Lower leg skin (tissue), 4 donors: ENCODE data around the gene ZNF783. TPM values are rescaled to one million over a fixed set of nuclear protein-coding genes. Genes with fewer than 3 reads are reported as not detected.
"Not testable (repeated sequence)": the region's sequence is repeated elsewhere in the genome, so short reads cannot be mapped to it uniquely, and the experiment has no call there.

ENCODE experiments used
- DNase-seq, 2 donors: peaks; one replicate each; pipeline ENCODE4 v3.0.0-alpha.2; 2019; ENCODE audit warnings: low spot score in 2 of 2
- H3K4me3 ChIP-seq: fragments of 200-600 bp; sonication (generic); 2 replicates; pipeline ENCODE4 v1.5.1; 2017; ENCODE audit warnings: mild to moderate bottlenecking, low read depth; ENCODE audit not compliant: poor library complexity, severe bottlenecking
- CTCF ChIP-seq, 3 donors: fragments of 450-650 bp; IDR thresholded peaks; one replicate each; pipeline ENCODE4 v1.5.1; 2016; ENCODE audit warnings: antibody characterized with exemption in 3 of 3, mild to moderate bottlenecking in 3 of 3, moderate library complexity in 2 of 3
- POLR2A ChIP-seq, 2 donors: fragments of 450-650 bp; IDR thresholded peaks; one replicate each; pipeline ENCODE4 v1.6.1; 2016 to 2017; ENCODE audit warnings: antibody characterized with exemption in 2 of 2, mild to moderate bottlenecking in 1 of 2, moderate library complexity in 1 of 2
- WGBS, 2 donors: methylation state at CpG; one replicate each; pipeline ENCODE4 v1.1.5; 2018; 5-methylcytosine and 5-hydroxymethylcytosine counted together
- intact Hi-C: fragments of 100-400 bp; cut with DNase I; formaldehyde crosslinking; loops from one replicate; pipeline ENCODE4 v1.15.0; 2023; ENCODE audit warnings: low total_unique reads
- total RNA-seq, 4 donors: library from RNA; depleted of rRNA; stranded (reverse); fragments of >200 nt; gene quantifications; one replicate each; pipeline ENCODE4 v1.1.0, GENCODE V29; 2016

The ZNF783 gene
- total RNA-seq, 4 donors from 2014 or later, result 6.8 to 17.2 (median 13.0) TPM

DNA sequence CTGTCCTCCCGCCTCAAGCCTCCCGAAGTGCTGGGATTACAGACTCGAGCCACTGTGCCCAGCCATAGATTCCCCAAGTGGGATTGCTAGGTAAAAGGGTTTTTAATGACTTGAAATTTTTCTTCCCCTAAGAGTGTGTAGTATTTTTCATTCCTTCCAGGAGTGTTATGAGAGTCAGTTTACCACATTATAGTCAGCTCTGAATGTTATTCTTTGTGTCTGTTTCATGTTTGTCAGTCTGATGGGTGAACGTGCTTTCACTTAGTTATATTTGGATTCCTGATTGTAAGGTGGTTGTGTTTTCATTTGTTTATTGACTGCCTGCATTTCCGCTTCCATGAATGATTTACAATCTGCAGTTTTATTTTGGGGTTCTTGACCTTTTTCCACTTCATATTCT is 16.3 kb upstream of the ZNF783 start:
- no peak overlapping the region for H3K4me3 ChIP-seq
- WGBS, 2 donors, result 88 to 89% methylated on average over 5 of the region's 5 CpGs
- intact Hi-C loops, result no loop called here
- TF ChIP-seq CTCF (IDR thresholded peaks at IDR 0.05), result no peak
- TF ChIP-seq POLR2A (IDR thresholded peaks at IDR 0.05), result no peak
- DNase-seq, result no peak

GRCh38 chr7:149248777-149249176 is 13.2 kb upstream of the ZNF783 start:
- H3K4me3 ChIP-seq, result no peak overlapping the region
- 58 to 71% methylated on average over 3 of the region's 3 CpGs for WGBS, 2 donors
- intact Hi-C loops, result no loop called here
- TF ChIP-seq POLR2A (IDR thresholded peaks at IDR 0.05) (no peak), CTCF (IDR thresholded peaks at IDR 0.05) (no peak)
- no peak for DNase-seq

DNA sequence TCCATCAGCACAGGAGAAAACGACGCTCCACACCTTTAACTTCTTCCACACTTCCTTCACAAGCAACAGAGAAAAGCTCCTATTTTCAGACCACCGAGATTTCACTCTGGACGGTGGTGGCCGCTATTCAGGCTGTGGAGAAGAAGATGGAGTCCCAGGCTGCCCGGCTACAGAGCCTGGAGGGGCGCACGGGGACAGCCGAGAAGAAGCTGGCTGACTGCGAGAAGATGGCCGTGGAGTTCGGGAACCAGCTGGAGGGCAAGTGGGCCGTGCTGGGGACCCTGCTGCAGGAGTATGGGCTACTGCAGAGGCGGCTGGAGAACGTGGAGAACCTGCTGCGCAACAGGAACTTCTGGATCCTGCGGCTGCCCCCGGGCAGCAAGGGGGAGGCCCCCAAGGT is 11.8 kb upstream of the ZNF783 start:
- H3K4me3 ChIP-seq, intact Hi-C loops: not testable (repeated sequence)
- 90 to 92% methylated on average over 18 of the region's 18 CpGs for WGBS, 2 donors
- peak in 1 of 2 donors; percentile 66 for DNase-seq

DNA sequence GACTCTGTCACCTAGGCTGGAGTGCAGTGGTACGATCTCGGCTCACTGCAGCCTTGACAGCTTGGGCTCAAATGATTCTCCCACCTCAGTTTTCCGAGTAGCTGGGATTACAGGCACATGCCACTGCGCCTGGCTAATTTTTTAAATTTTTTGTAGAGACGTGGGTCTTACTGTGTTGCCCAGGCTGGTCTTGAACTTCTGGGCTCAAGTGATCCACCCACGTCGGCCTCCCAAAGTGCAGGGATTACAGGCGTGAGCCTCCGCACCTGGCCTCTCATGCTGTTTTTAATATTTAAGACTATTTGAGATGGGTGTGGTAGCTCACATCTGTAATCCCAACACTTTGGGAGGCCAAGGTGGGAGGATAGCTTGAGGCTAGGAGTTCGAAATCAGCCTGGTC is 10.5 kb upstream of the ZNF783 start:
- H3K4me3 ChIP-seq, intact Hi-C loops: not testable (repeated sequence)
- peak in 1 of 2 donors; percentile 53 for DNase-seq
- 86 to 96% methylated on average over 10 of the region's 10 CpGs for WGBS, 2 donors

GRCh38 chr7:149252378-149252777 is 9.6 kb upstream of the ZNF783 start:
- WGBS, 2 donors, result 92% methylated on average over 2 of the region's 2 CpGs

GRCh38 chr7:149253665-149254064 is 8.3 kb upstream of the ZNF783 start:
- no peak for TF ChIP-seq POLR2A (IDR thresholded peaks at IDR 0.05)
- no peak for TF ChIP-seq CTCF (IDR thresholded peaks at IDR 0.05)
- no peak for DNase-seq
- WGBS, 2 donors, result 89 to 94% methylated on average over 7 of the region's 7 CpGs
- intact Hi-C loops, result no loop called here
- no peak overlapping the region for H3K4me3 ChIP-seq

More at GRCh38 chr7:149252378-149252777, 9.6 kb upstream of the ZNF783 start:
- TF ChIP-seq POLR2A (IDR thresholded peaks at IDR 0.05), result no peak
- no peak for TF ChIP-seq CTCF (IDR thresholded peaks at IDR 0.05)
- no peak overlapping the region for H3K4me3 ChIP-seq
- intact Hi-C loops, result no loop called here
- no peak for DNase-seq

DNA sequence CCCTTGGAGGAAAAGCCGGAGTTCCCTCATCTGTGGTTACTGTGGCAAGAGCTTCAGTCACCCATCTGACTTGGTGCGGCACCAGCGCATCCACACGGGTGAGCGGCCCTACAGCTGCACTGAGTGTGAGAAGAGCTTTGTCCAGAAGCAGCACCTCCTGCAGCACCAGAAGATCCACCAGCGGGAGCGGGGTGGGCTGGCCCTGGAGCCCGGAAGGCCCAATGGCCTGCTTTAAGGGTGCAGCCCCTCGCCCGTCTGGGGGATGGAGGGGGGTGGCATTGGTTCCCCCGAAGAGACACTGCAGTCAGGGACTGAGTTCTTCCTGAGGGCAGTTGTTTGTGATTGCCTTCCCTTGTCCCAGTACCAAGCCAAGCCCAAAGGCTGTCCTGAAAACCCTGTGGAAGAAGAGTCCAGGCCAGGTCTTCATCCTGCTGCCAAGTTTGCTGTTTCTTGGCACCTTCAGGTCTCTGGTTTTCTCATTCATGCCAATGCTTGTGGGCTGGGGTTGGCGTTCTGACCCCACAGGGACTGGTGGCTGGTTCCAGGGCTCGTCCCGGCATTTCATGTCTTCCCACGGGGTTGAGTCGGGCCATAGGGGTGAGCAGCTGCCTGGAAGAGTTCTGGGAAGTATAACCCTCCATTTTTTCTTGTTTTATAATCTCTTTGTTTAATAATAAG is 7.7 kb upstream of the ZNF783 start:
- intact Hi-C loops, result no loop called here
- no peak for DNase-seq
- no peak overlapping the region for H3K4me3 ChIP-seq
- WGBS, 2 donors, result 93% methylated on average over 16 of the region's 16 CpGs
- no peak for TF ChIP-seq CTCF (IDR thresholded peaks at IDR 0.05)
- no peak for TF ChIP-seq POLR2A (IDR thresholded peaks at IDR 0.05)
